K562 (cell line): ENCODE data around the gene WWC2. TPM values are rescaled to one million over a fixed set of nuclear protein-coding genes. Genes with fewer than 3 reads are reported as not detected.

Experiments used
- ATAC-seq: fragments of 200-7000 bp; cut with Tn5 transposase; 3 replicates; pipeline ENCODE4 v1.9.1; 2020; ENCODE audit warnings: moderate library complexity
- BruUV-seq: library from RNA; stranded (reverse); fragments of 400-500 nt; replicated peaks from 2 replicates; lab custom pipeline; 2021; lab: Mats Ljungman, UMichigan
- CTCF ChIA-PET: fragments of 300-600 bp; formaldehyde crosslinking; extraction: SDS; loops from one replicate; lab custom pipeline; 2021; ENCODE audit warnings: low intra/inter-chr PET ratio; lab: Yijun Ruan, JAX
- POLR2A ChIA-PET: fragments of 300-600, 350-650 bp; sonication (Branson Sonifier 250); formaldehyde crosslinking; extraction: SDS; loops from one replicate; lab custom pipeline; 2021; ENCODE audit warnings: antibody characterized with exemption, inconsistent platforms; lab: Yijun Ruan, JAX
- DNase-seq, 4 experiments: peaks; one replicate each; pipeline versions ENCODE4 v3.0.0 to v3.0.0-alpha.2; 2011 to 2018; ENCODE audit warnings: low spot score in 3 of 4, mixed read lengths in 3 of 4; ENCODE audit errors: extremely low read depth in 1 of 4
- FAIRE-seq: peaks from 2 replicates; lab custom pipeline; 2011; peaks lifted over from hg19 to GRCh38; lab: Jason Lieb, UNC
- H2AFZ ChIP-seq: 2 replicates; pipeline ENCODE4 v1.6.0; 2011; ENCODE audit warnings: low read depth, low read length, control low read depth, inconsistent platforms
- H3K27ac ChIP-seq: fragments of 200-600 bp; 3 replicates; pipeline ENCODE4 v1.8.0; 2011; ENCODE audit warnings: low read depth, mild to moderate bottlenecking, control low read depth, inconsistent platforms, low read length, moderate library complexity, mixed read lengths; ENCODE audit errors: extremely low read depth
- H3K27me3 ChIP-seq, 2 experiments: fragments of 300-600 bp in 1 of 2; 2 replicates in 1 of 2; 3 replicates in 1 of 2; pipeline versions ENCODE4 v1.6.0 to v1.8.0; 2011; ENCODE audit warnings: inconsistent platforms in 2 of 2, low read length in 2 of 2, mild to moderate bottlenecking in 1 of 2, mixed read lengths in 1 of 2, moderate library complexity in 1 of 2; ENCODE audit not compliant: control insufficient read depth in 2 of 2, insufficient read depth in 2 of 2
- H3K36me3 ChIP-seq: fragments of 300-600 bp; 3 replicates; pipeline ENCODE4 v1.8.0; 2011; ENCODE audit warnings: mild to moderate bottlenecking, low read length, inconsistent platforms; ENCODE audit not compliant: control insufficient read depth, insufficient read depth
- H3K4me1 ChIP-seq, 2 experiments: fragments of 200-600 bp in 1 of 2; replicated peaks in 1 of 2; 2 replicates in 1 of 2; 3 replicates in 1 of 2; pipeline versions ENCODE4 v1.5.1 to v1.8.0; 2011; ENCODE audit warnings: inconsistent platforms in 2 of 2, low read length in 2 of 2, mild to moderate bottlenecking in 1 of 2, mixed read lengths in 1 of 2, moderate library complexity in 1 of 2; ENCODE audit not compliant: control insufficient read depth in 2 of 2, insufficient read depth in 2 of 2
- H3K4me2 ChIP-seq: 2 replicates; pipeline ENCODE4 v1.6.1; 2011; ENCODE audit warnings: low read length, control low read depth, inconsistent platforms, mixed read lengths; ENCODE audit not compliant: insufficient read depth
- H3K4me3 ChIP-seq: fragments of 200-600 bp; sonication (generic), shearing (Covaris generic); 2 replicates; pipeline ENCODE4 v1.5.1; 2016; ENCODE audit warnings: control low read depth, inconsistent platforms
- H3K79me2 ChIP-seq: fragments of 200-600 bp; 3 replicates; pipeline ENCODE4 v1.8.0; 2011; ENCODE audit warnings: low read length, inconsistent platforms; ENCODE audit not compliant: control insufficient read depth, insufficient read depth
- H3K9ac ChIP-seq, 2 experiments: 2 replicates each; pipeline versions ENCODE4 v1.6.0 to v1.6.1; 2011; ENCODE audit warnings: low read depth in 2 of 2, low read length in 2 of 2, control low read depth in 1 of 2, inconsistent platforms in 1 of 2, mild to moderate bottlenecking in 1 of 2, mixed read lengths in 1 of 2; ENCODE audit not compliant: insufficient read depth in 1 of 2
- H3K9me1 ChIP-seq: one replicate; pipeline ENCODE4 v1.6.0; 2011; ENCODE audit warnings: inconsistent platforms, mild to moderate bottlenecking, low read length, moderate library complexity; ENCODE audit not compliant: control insufficient read depth, insufficient read depth
- H3K9me3 ChIP-seq: replicated peaks from 2 replicates; pipeline ENCODE4 v1.5.1; 2011; ENCODE audit warnings: low read depth, low read length, inconsistent platforms; ENCODE audit not compliant: control insufficient read depth, insufficient read depth
- H4K20me1 ChIP-seq: replicated peaks from 2 replicates; pipeline ENCODE4 v1.6.1; 2011; ENCODE audit warnings: low read length, inconsistent platforms, mixed read lengths; ENCODE audit not compliant: control insufficient read depth, insufficient read depth
- CBFA2T3 ChIP-seq: fragments of 450-650 bp; IDR thresholded peaks from 2 replicates; pipeline ENCODE4 v1.6.1; 2017
- CEBPB ChIP-seq: fragments of 450-650 bp; IDR thresholded peaks from 2 replicates; pipeline ENCODE4 v1.6.1; 2016; ENCODE audit warnings: missing genetic modification characterization, missing compliant biosample characterization
- E2F6 ChIP-seq, 2 experiments: IDR thresholded peaks; 2 replicates each; pipeline ENCODE4 v1.6.1; 2011; ENCODE audit warnings: borderline replicate concordance in 1 of 2, control low read depth in 1 of 2, low read depth in 1 of 2, low read length in 1 of 2, mild to moderate bottlenecking in 1 of 2, mixed read lengths in 1 of 2, moderate library complexity in 1 of 2; ENCODE audit not compliant: insufficient read depth in 1 of 2, insufficient read length in 1 of 2, poor library complexity in 1 of 2, severe bottlenecking in 1 of 2; ENCODE audit errors: extremely low read depth in 1 of 2
- L3MBTL2 ChIP-seq: fragments of 450-650 bp; IDR thresholded peaks from 2 replicates; pipeline ENCODE4 v1.6.1; 2016; ENCODE audit warnings: mild to moderate bottlenecking, moderate library complexity
- POLR2A ChIP-seq: fragments of 450-650 bp; conservative IDR thresholded peaks from 2 replicates; pipeline ENCODE4 v1.6.1; 2016
- ZBTB33 ChIP-seq: sonication (generic); formaldehyde crosslinking; IDR thresholded peaks from 2 replicates; pipeline ENCODE4 v1.8.1; 2023; ENCODE audit warnings: mild to moderate bottlenecking, missing genetic modification reagents
- ZNF146 ChIP-seq: IDR thresholded peaks from one replicate; pipeline ENCODE4 v1.6.1; 2018; ENCODE audit warnings: missing compliant biosample characterization; ENCODE audit not compliant: unreplicated experiment
- ZNF445 ChIP-seq: fragments of 250-450 bp; sonication (Bioruptor Pico); IDR thresholded peaks from 2 replicates; pipeline ENCODE4 v1.4.0; 2020; ENCODE audit warnings: low read depth, mild to moderate bottlenecking, moderate library complexity
- WGBS: fragments of 100-300 bp; shearing (Covaris generic); methylation state at CpG from one replicate; pipeline ENCODE4 v1.1.6; 2016; ENCODE audit warnings: low coverage, mixed read lengths; ENCODE audit not compliant: insufficient coverage; ENCODE audit errors: missing lambda C conversion rate; 5-methylcytosine and 5-hydroxymethylcytosine counted together
- in situ Hi-C: fragments of 300-500 bp; cut with MboI; formaldehyde crosslinking; loops from 4 replicates; pipeline ENCODE4 v1.15.0; 2018; ENCODE audit warnings: inconsistent platforms, mixed read lengths
- intact Hi-C: fragments of 100-400 bp; cut with micrococcal nuclease; formaldehyde crosslinking; loops from 2 replicates; pipeline ENCODE4 v1.14.2; 2022
- polyA plus RNA-seq, 8 experiments: library from polyadenylated mRNA; depleted of rRNA in 4 of 8; stranded (reverse) in 5 of 8; unstranded in 3 of 8; fragments of >200 nt; fragmentation: Nextera tagmentation in 2 of 8; fragmentation: Illumina TruSeq in 1 of 8; extraction: Ambion mirVana in 2 of 8; extraction: Trizol in 1 of 8; gene quantifications; 2 replicates each; pipeline versions ENCODE4 v1.2.1 to v1.2.3, GENCODE V29; 2011 to 2014; ENCODE audit warnings: inconsistent platforms in 1 of 8, missing spikeins in 1 of 8
- total RNA-seq, 7 experiments: library from RNA; depleted of rRNA in 6 of 7; stranded (reverse); fragments of >200 nt in 6 of 7; fragmentation: Illumina TruSeq in 2 of 7; extraction: Trizol in 2 of 7; gene quantifications; 2 replicates each; pipeline versions ENCODE4 v1.2.1 to v1.2.3, GENCODE V29; 2011 to 2021; ENCODE audit warnings: low replicate concordance in 1 of 7

The WWC2 gene
- total and polyA plus RNA-seq, 9 of the 15 experiments (the other 6 are each of a cell fraction or from before 2014, with no cell fraction given) = 3.7 to 39.4 (median 19.6) TPM

DNA sequence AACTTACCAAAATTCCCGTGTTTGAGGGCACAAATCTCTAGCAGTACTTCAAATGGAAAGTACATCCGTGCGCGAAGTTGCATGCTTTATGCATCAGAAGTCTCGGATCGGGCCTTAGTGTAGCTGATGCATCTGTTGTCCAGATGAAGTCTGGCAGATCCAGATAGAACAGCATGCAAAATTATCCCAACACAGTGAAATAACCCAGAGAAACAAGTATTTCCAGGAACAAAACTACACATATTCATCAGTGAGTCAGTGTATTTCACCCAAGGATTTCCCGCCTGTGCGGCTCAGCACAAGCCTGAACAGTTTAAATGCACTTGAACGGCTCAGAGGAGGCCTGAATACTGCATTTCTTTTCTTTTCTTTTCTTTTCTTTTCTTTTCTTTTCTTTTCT is 250.6 kb downstream of the WWC2 start:
- CTCF ChIA-PET = interaction anchor here (0.6 kb wide), 1 partner anchor 80 kb away, joined by 3 read pairs; no protein-coding TSS in a partner anchor
- WGBS = 32% methylated on average over 9 of the region's 9 CpGs
- Histone ChIP-seq H3K9me3 (no peaks in the 10 kb centered on the region), H3K36me3 (no peaks in the 10 kb centered on the region), H3K4me2 (peak overlapping the region; percentile 57), H3K27ac (peak overlapping the region; percentile 83), H3K4me3 (no peak overlapping the region), H3K4me1 (peaks cover 10 to 27% of the 10 kb centered on the region in 2 experiments; a peak in 4 of 5 replicates), H3K9me1 (no peaks in the 10 kb centered on the region), H4K20me1 (no peaks in the 10 kb centered on the region), H3K27me3 (no peaks in the 10 kb centered on the region), H2AFZ (peak overlapping the region; percentile 79), H3K9ac (peak overlapping the region in 1 of 2 experiments; percentile 49; a peak in 2 of 4 replicates), H3K79me2 (no peaks in the 10 kb centered on the region)
- peak in 2 of 4 experiments; percentile 19 to 29 for DNase-seq
- intact Hi-C loops (loop anchor here (1.0 kb wide), 1 partner anchor 46 kb away; no protein-coding TSS in a partner anchor), in situ Hi-C loops (no loop called here)
- POLR2A ChIA-PET = no interaction called here
- peak; percentile 20 for ATAC-seq
- FAIRE-seq = no peak
- BruUV-seq = no TSS peak
- TF ChIP-seq POLR2A (0 out of 2 replicates have a peak, but pooled peaks have one; percentile 21), ZNF445 (CRISPR knock-in tag) (0 out of 2 replicates have a peak, but pooled peaks have one; percentile 0), CBFA2T3 (0 out of 2 replicates have a peak, but pooled peaks have one; percentile 13), ZBTB33 (CRISPR knock-in tag) (0 out of 2 replicates have a peak, but pooled peaks have one; percentile 33), E2F6 (IDR thresholded peaks at IDR 0.05; ENCODE audit: borderline replicate concordance in 1 of 2, extremely low read depth in 1 of 2, insufficient read depth in 1 of 2, insufficient read length in 1 of 2, low read depth in 1 of 2, low read length in 1 of 2, poor library complexity in 1 of 2, severe bottlenecking in 1 of 2) (peak in 1 of 2 experiments; percentile 80), L3MBTL2 (peak; percentile 49), ZNF146 (CRISPR knock-in tag) (no peak), CEBPB (tag) (no peak)
